Measurements from ENCODE around the gene SMURF2. TPM values are rescaled to one million over a fixed set of nuclear protein-coding genes. Genes with fewer than 3 reads are reported as not detected.

Gene SMURF2
- total RNA-seq, 1 experiment from 2014 or later, result 23.0 TPM

DNA sequence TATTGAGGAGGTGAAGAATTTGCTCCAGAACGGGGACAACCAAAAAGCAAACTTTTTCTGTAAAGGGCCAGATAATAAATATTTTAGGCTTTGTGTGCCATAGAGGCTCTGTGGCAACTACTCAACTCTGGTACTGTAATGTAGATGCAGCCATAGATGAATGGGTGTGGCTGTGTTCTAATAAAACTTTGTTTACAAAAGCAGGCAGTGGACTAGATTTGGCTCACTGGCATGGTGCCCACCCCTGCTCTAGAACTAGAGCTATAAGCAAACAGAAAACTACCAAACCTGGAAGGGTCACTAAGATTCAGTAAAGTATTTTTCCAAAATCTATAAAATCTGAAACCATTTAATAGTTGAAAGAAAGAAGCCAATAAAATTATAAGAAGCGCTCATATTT, 24.6 kb upstream of the SMURF2 start:
- CTCF ChIA-PET, result no interaction called here

DNA sequence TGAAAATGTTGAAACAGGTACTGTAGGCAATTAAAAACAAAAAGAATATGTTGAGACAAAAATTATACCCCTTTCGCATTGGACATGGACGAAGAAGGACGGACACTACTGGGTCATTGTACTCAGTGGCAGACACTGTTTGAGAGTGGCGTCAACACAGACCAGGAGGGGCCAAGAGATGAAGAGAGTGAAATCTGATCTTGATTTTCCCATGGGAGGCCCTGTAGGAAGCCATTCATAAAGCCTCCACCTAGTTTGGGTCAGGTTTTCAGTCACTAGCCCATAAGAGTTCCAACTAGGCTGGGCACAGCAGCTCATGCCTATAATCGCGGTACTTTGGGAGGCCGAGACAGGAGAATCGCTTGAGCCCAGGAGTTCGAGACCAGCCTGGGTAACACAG, 23.6 kb upstream of the SMURF2 start:
- POLR2A ChIA-PET, result no interaction called here
- Mint-ChIP-seq H3K36me3 (no peaks in the 10 kb centered on the region), H3K9me3 (no peaks in the 10 kb centered on the region), H3K4me3 (no peak overlapping the region), H3K4me1 (peaks cover 5% of the 10 kb centered on the region), H3K27ac (no peak overlapping the region), H3K27me3 (ENCODE audit: low read depth) (no peaks in the 10 kb centered on the region)
- ATAC-seq, result no peak
- DNase-seq (ENCODE audit: low spot score), result no peak
- TF ChIP-seq ZNF423 (CRISPR knock-in tag; IDR thresholded peaks at IDR 0.05) (no peak), JUN (CRISPR knock-in tag; IDR thresholded peaks at IDR 0.05) (no peak), NR3C1 (CRISPR knock-in tag; conservative IDR thresholded peaks at IDR 0.05; ENCODE audit: low read depth) (no peak), TEAD1 (CRISPR knock-in tag; IDR thresholded peaks at IDR 0.05) (no peak), SP1 (CRISPR knock-in tag; conservative IDR thresholded peaks at IDR 0.05) (no peak), CBFB (CRISPR knock-in tag; IDR thresholded peaks at IDR 0.05; ENCODE audit: low read depth) (no peak), IRF2 (CRISPR knock-in tag; IDR thresholded peaks at IDR 0.05; ENCODE audit: borderline replicate concordance, low read depth) (no peak)
- TF ChIP-seq, protein P1, sequence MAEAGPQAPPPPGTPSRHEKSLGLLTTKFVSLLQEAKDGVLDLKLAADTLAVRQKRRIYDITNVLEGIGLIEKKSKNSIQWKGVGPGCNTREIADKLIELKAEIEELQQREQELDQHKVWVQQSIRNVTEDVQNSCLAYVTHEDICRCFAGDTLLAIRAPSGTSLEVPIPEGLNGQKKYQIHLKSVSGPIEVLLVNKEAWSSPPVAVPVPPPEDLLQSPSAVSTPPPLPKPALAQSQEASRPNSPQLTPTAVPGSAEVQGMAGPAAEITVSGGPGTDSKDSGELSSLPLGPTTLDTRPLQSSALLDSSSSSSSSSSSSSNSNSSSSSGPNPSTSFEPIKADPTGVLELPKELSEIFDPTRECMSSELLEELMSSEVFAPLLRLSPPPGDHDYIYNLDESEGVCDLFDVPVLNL (CRISPR knock-in tag; IDR thresholded peaks at IDR 0.05; ENCODE audit: borderline replicate concordance, low read depth), result no peak
- TF ChIP-seq, protein P2, sequence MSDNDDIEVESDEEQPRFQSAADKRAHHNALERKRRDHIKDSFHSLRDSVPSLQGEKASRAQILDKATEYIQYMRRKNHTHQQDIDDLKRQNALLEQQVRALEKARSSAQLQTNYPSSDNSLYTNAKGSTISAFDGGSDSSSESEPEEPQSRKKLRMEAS (CRISPR knock-in tag; IDR thresholded peaks at IDR 0.05), result no peak
- CTCF ChIA-PET, result no interaction called here

More for the DNA sequence above, 24.6 kb upstream of the SMURF2 start:
- TF ChIP-seq NR1H2 (CRISPR knock-in tag; IDR thresholded peaks at IDR 0.05) (no peak), GRHL2 (CRISPR knock-in tag; IDR thresholded peaks at IDR 0.05; ENCODE audit: insufficient replicate concordance, severe bottlenecking) (no peak), ELF4 (CRISPR knock-in tag; IDR thresholded peaks at IDR 0.05; ENCODE audit: low read depth) (no peak), RELA (CRISPR knock-in tag; IDR thresholded peaks at IDR 0.05; ENCODE audit: borderline replicate concordance) (no peak)
- TF ChIP-seq, protein P3, sequence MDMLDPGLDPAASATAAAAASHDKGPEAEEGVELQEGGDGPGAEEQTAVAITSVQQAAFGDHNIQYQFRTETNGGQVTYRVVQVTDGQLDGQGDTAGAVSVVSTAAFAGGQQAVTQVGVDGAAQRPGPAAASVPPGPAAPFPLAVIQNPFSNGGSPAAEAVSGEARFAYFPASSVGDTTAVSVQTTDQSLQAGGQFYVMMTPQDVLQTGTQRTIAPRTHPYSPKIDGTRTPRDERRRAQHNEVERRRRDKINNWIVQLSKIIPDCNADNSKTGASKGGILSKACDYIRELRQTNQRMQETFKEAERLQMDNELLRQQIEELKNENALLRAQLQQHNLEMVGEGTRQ (CRISPR knock-in tag; IDR thresholded peaks at IDR 0.05), result no peak
- TF ChIP-seq, protein P4, sequence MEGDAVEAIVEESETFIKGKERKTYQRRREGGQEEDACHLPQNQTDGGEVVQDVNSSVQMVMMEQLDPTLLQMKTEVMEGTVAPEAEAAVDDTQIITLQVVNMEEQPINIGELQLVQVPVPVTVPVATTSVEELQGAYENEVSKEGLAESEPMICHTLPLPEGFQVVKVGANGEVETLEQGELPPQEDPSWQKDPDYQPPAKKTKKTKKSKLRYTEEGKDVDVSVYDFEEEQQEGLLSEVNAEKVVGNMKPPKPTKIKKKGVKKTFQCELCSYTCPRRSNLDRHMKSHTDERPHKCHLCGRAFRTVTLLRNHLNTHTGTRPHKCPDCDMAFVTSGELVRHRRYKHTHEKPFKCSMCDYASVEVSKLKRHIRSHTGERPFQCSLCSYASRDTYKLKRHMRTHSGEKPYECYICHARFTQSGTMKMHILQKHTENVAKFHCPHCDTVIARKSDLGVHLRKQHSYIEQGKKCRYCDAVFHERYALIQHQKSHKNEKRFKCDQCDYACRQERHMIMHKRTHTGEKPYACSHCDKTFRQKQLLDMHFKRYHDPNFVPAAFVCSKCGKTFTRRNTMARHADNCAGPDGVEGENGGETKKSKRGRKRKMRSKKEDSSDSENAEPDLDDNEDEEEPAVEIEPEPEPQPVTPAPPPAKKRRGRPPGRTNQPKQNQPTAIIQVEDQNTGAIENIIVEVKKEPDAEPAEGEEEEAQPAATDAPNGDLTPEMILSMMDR (IDR thresholded peaks at IDR 0.05), result no peak
- Mint-ChIP-seq H3K4me3 (no peak overlapping the region), H3K27ac (no peak overlapping the region), H3K9me3 (no peaks in the 10 kb centered on the region), H3K36me3 (no peaks in the 10 kb centered on the region), H3K27me3 (ENCODE audit: low read depth) (no peaks in the 10 kb centered on the region), H3K4me1 (peaks cover 5% of the 10 kb centered on the region)
- POLR2A ChIA-PET, result no interaction called here
- ATAC-seq, result no peak
- no peak for DNase-seq (ENCODE audit: low spot score)

DNA sequence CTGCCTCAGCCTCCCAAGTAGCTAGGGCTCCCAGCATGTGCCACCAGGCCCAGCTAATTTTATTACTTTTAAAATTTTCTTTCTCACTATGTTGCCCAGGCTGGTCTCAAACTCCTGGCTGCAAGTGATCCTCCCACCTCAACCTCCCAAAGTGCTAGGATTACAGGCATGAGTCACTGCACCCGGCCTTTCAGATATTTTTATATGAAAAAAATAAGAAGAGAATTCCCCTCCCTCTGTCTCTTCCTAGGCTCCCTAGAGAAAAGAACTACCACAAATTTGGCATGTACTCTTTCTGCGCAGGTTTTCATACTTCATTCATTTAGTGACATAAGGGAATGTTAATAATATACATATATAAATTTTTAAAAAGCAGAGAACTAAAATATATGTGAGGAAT, 21.7 kb upstream of the SMURF2 start:
- no peak overlapping the region for H3K27ac Mint-ChIP-seq
- POLR2A ChIA-PET, result no interaction called here

More for the DNA sequence above, 21.7 kb upstream of the SMURF2 start:
- Mint-ChIP-seq H3K4me1 (peaks cover 5% of the 10 kb centered on the region), H3K36me3 (no peaks in the 10 kb centered on the region), H3K4me3 (no peak overlapping the region), H3K9me3 (no peaks in the 10 kb centered on the region), H3K27me3 (ENCODE audit: low read depth) (no peaks in the 10 kb centered on the region)
- DNase-seq (ENCODE audit: low spot score), result no peak
- CTCF ChIA-PET, result no interaction called here
- no peak for ATAC-seq
- TF ChIP-seq JAZF1 (CRISPR knock-in tag; IDR thresholded peaks at IDR 0.05), result no peak
- TF ChIP-seq, protein P5, sequence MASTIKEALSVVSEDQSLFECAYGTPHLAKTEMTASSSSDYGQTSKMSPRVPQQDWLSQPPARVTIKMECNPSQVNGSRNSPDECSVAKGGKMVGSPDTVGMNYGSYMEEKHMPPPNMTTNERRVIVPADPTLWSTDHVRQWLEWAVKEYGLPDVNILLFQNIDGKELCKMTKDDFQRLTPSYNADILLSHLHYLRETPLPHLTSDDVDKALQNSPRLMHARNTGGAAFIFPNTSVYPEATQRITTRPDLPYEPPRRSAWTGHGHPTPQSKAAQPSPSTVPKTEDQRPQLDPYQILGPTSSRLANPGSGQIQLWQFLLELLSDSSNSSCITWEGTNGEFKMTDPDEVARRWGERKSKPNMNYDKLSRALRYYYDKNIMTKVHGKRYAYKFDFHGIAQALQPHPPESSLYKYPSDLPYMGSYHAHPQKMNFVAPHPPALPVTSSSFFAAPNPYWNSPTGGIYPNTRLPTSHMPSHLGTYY (CRISPR knock-in tag; IDR thresholded peaks at IDR 0.05), result no peak
- no peak for TF ChIP-seq NFATC4 (CRISPR knock-in tag; IDR thresholded peaks at IDR 0.05)
- TF ChIP-seq, protein P1 (CRISPR knock-in tag; IDR thresholded peaks at IDR 0.05; ENCODE audit: borderline replicate concordance, low read depth), result no peak
- TF ChIP-seq ELF4 (CRISPR knock-in tag; IDR thresholded peaks at IDR 0.05; ENCODE audit: low read depth), result no peak
- TF ChIP-seq PRRX2 (CRISPR knock-in tag; IDR thresholded peaks at IDR 0.05), result no peak
- no peak for TF ChIP-seq CBFB (CRISPR knock-in tag; IDR thresholded peaks at IDR 0.05; ENCODE audit: low read depth)
- TF ChIP-seq, protein P6, sequence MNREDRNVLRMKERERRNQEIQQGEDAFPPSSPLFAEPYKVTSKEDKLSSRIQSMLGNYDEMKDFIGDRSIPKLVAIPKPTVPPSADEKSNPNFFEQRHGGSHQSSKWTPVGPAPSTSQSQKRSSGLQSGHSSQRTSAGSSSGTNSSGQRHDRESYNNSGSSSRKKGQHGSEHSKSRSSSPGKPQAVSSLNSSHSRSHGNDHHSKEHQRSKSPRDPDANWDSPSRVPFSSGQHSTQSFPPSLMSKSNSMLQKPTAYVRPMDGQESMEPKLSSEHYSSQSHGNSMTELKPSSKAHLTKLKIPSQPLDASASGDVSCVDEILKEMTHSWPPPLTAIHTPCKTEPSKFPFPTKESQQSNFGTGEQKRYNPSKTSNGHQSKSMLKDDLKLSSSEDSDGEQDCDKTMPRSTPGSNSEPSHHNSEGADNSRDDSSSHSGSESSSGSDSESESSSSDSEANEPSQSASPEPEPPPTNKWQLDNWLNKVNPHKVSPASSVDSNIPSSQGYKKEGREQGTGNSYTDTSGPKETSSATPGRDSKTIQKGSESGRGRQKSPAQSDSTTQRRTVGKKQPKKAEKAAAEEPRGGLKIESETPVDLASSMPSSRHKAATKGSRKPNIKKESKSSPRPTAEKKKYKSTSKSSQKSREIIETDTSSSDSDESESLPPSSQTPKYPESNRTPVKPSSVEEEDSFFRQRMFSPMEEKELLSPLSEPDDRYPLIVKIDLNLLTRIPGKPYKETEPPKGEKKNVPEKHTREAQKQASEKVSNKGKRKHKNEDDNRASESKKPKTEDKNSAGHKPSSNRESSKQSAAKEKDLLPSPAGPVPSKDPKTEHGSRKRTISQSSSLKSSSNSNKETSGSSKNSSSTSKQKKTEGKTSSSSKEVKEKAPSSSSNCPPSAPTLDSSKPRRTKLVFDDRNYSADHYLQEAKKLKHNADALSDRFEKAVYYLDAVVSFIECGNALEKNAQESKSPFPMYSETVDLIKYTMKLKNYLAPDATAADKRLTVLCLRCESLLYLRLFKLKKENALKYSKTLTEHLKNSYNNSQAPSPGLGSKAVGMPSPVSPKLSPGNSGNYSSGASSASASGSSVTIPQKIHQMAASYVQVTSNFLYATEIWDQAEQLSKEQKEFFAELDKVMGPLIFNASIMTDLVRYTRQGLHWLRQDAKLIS (CRISPR knock-in tag; IDR thresholded peaks at IDR 0.05; ENCODE audit: borderline replicate concordance), result no peak
- TF ChIP-seq GABPB1 (CRISPR knock-in tag; IDR thresholded peaks at IDR 0.05), result no peak

All from WTC11 (cell line).